IPS DF 6.9 (cell line): ENCODE data around the gene TAF11L5.
"Not testable (repeated sequence)": the region's sequence is repeated elsewhere in the genome, so short reads cannot be mapped to it uniquely, and the experiment has no call there.

Source experiments
- DNase-seq: peaks from one replicate; pipeline ENCODE4 v3.0.0-alpha.2; 2013; ENCODE audit warnings: low read depth, low spot score
- H3K27ac ChIP-seq: one replicate; pipeline ENCODE4 v1.5.1; 2013; ENCODE audit warnings: low read length, control low read depth
- H3K27me3 ChIP-seq: 2 replicates; pipeline ENCODE4 v1.6.1; 2013; ENCODE audit warnings: mild to moderate bottlenecking, low read length; ENCODE audit not compliant: control insufficient read depth, insufficient read depth
- H3K36me3 ChIP-seq: 2 replicates; pipeline ENCODE4 v1.6.1; 2013; ENCODE audit warnings: low read length; ENCODE audit not compliant: control insufficient read depth, insufficient read depth
- H3K4me1 ChIP-seq: 2 replicates; pipeline ENCODE4 v1.6.1; 2013; ENCODE audit warnings: low read length; ENCODE audit not compliant: control insufficient read depth, insufficient read depth
- H3K4me3 ChIP-seq: 2 replicates; pipeline ENCODE4 v1.5.1; 2013; ENCODE audit warnings: mild to moderate bottlenecking, low read length
- H3K9me3 ChIP-seq: 2 replicates; pipeline ENCODE4 v1.6.1; 2013; ENCODE audit warnings: low read length, inconsistent platforms; ENCODE audit not compliant: control insufficient read depth, insufficient read depth
- WGBS: extraction: QIAGEN DNeasy Blood & Tissue Kit; methylation state at CpG from one replicate; pipeline ENCODE4 v1.1.7; 2013; ENCODE audit warnings: mixed read lengths, missing lambda C conversion rate; ENCODE audit not compliant: insufficient read length, insufficient coverage; 5-methylcytosine and 5-hydroxymethylcytosine counted together

TAF11L5 gene

GRCh38 chr5:17524935-17525334 lies at the start of gene TAF11L5:
Gene TAF11L5, plus strand, starts transcription at chr5:17525235.
- H3K27me3 ChIP-seq = not testable (repeated sequence)

DNA sequence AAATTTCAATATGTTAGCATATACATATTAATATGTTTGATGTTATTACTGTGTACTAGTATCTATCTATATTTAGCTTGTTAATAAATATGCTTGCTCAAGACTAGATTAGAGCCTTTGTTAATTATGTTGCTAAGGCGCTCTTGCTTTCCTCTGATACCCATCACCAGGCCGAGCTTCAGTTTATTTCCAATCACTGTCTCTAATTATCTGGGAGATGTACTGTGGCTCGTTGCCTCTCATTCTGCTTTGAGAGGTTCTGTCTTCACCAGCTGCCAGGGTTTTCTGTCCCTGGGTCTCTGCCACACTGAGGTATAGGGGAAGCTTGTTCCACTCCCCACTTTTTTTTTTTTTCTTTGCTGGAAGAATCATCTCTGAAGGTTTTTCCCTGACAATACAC lies 48.0 kb upstream of the TAF11L5 start:
- Histone ChIP-seq H3K27me3 (no peaks in the 10 kb centered on the region), H3K4me3 (no peak overlapping the region), H3K36me3 (no peaks in the 10 kb centered on the region), H3K27ac (no peak overlapping the region), H3K9me3 (no peaks in the 10 kb centered on the region), H3K4me1 (peaks cover 2% of the 10 kb centered on the region; the same call in 1 of the 2 replicates)
- DNase-seq = no peak
- no CpG with 5 or more reads among the region's 3 CpGs for WGBS

More at GRCh38 chr5:17524935-17525334, at the start of gene TAF11L5:
- not testable (repeated sequence) for H3K4me1 ChIP-seq, H3K4me3 ChIP-seq, H3K36me3 ChIP-seq, DNase-seq, H3K9me3 ChIP-seq, H3K27ac ChIP-seq
- no CpG with 5 or more reads among the region's 15 CpGs for WGBS

GRCh38 chr5:17477573-17478265 lies 47.3 kb upstream of the TAF11L5 start:
- H3K4me1 ChIP-seq = peaks cover 2% of the 10 kb centered on the region; the same call in 1 of the 2 replicates
- DNase-seq = no peak
- no peaks in the 10 kb centered on the region for H3K36me3 ChIP-seq
- no peaks in the 10 kb centered on the region for H3K27me3 ChIP-seq
- H3K9me3 ChIP-seq = no peaks in the 10 kb centered on the region
- no peak overlapping the region for H3K27ac ChIP-seq
- WGBS = no CpG with 5 or more reads among the region's 7 CpGs
- H3K4me3 ChIP-seq = no peak overlapping the region

- DNase-seq = no peak
- WGBS = no CpG with 5 or more reads among the region's 4 CpGs
Measured at GRCh38 chr5:17481378-17481777, 43.7 kb upstream of the TAF11L5 start.

GRCh38 chr5:17482790-17483189 lies 42.2 kb upstream of the TAF11L5 start:
- no peak overlapping the region for H3K27ac ChIP-seq
- no peaks in the 10 kb centered on the region for H3K9me3 ChIP-seq
- H3K27me3 ChIP-seq = no peaks in the 10 kb centered on the region
- no peak overlapping the region for H3K4me3 ChIP-seq
- H3K36me3 ChIP-seq = no peaks in the 10 kb centered on the region
- no peak for DNase-seq
- no CpG with 5 or more reads among the region's 2 CpGs for WGBS
- H3K4me1 ChIP-seq = peaks cover 2% of the 10 kb centered on the region; the same call in 1 of the 2 replicates

More at GRCh38 chr5:17481378-17481777, 43.7 kb upstream of the TAF11L5 start:
- H3K9me3 ChIP-seq = no peaks in the 10 kb centered on the region
- no peaks in the 10 kb centered on the region for H3K36me3 ChIP-seq
- H3K27me3 ChIP-seq = no peaks in the 10 kb centered on the region
- no peak overlapping the region for H3K27ac ChIP-seq
- H3K4me1 ChIP-seq = peaks cover 2% of the 10 kb centered on the region; the same call in 1 of the 2 replicates
- H3K4me3 ChIP-seq = no peak overlapping the region

GRCh38 chr5:17486464-17487173 lies 38.4 kb upstream of the TAF11L5 start:
- H3K27me3 ChIP-seq, H3K27ac ChIP-seq, H3K4me1 ChIP-seq, H3K36me3 ChIP-seq, H3K9me3 ChIP-seq, H3K4me3 ChIP-seq, DNase-seq: not testable (repeated sequence)
- no CpG with 5 or more reads among the region's 10 CpGs for WGBS

- Histone ChIP-seq H3K9me3 (no peaks in the 10 kb centered on the region), H3K27me3 (no peaks in the 10 kb centered on the region), H3K4me3 (no peak overlapping the region), H3K36me3 (no peaks in the 10 kb centered on the region), H3K4me1 (no peaks in the 10 kb centered on the region), H3K27ac (no peak overlapping the region)
- WGBS = no CpG with 5 or more reads among the region's 1 CpG
- DNase-seq = no peak
Measured at GRCh38 chr5:17487174-17487512, 37.9 kb upstream of the TAF11L5 start.

DNA sequence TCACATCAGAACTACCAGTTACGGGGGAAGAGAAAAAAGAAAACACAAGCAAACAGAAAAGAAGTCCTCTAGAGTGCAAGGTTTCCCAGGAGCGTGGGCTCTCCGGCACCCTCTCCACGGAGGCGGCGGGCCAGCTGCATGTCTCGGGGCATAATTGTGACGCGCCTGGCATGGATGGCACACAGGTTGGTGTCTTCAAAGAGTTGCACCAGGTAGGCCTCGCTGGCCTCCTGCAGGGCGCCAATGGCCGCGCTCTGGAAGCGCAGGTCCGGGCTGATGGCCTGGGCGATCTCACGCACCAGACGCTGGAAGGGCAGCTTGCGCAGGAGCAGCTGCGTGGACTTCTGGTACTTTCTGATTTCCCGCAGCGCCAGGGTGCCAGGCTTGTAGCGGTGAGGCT lies 33.8 kb upstream of the TAF11L5 start:
- not testable (repeated sequence) for H3K27me3 ChIP-seq, H3K36me3 ChIP-seq, H3K9me3 ChIP-seq, H3K27ac ChIP-seq, DNase-seq, H3K4me3 ChIP-seq, H3K4me1 ChIP-seq
- no CpG with 5 or more reads among the region's 23 CpGs for WGBS

DNA sequence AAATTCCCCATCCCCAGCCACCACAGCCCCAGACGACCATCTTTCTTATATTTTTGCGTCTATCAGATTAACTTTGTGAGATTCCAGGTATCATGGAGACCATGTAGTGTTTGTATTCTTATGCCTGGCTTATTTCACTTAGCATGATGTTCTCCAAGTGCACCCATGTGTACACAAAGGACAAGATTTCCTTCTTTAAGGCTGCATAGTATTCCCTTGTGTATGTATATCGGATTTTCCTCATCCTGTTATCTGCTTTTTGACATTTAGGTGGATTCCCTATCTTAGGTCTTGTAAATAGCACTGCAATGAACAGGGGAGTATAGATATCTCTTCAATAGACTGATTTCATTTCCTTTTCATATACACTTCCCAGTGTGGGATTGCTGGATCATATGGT lies 32.3 kb upstream of the TAF11L5 start:
- Histone ChIP-seq H3K27me3 (no peaks in the 10 kb centered on the region), H3K4me3 (no peak overlapping the region), H3K27ac (no peak overlapping the region), H3K36me3 (no peaks in the 10 kb centered on the region), H3K9me3 (no peaks in the 10 kb centered on the region), H3K4me1 (no peaks in the 10 kb centered on the region)
- no CpG with 5 or more reads among the region's 3 CpGs for WGBS
- no peak for DNase-seq

GRCh38 chr5:17497446-17497845 lies 27.6 kb upstream of the TAF11L5 start:
- no peak overlapping the region for H3K27ac ChIP-seq
- no peaks in the 10 kb centered on the region for H3K4me1 ChIP-seq
- H3K9me3 ChIP-seq = no peaks in the 10 kb centered on the region
- no peak overlapping the region for H3K4me3 ChIP-seq
- no peak for DNase-seq
- WGBS = no CpG with 5 or more reads among the region's 4 CpGs
- H3K36me3 ChIP-seq = no peaks in the 10 kb centered on the region
- H3K27me3 ChIP-seq = no peaks in the 10 kb centered on the region

GRCh38 chr5:17497931-17498330 lies 27.1 kb upstream of the TAF11L5 start, which contains the start of gene TAF11L2:
Gene TAF11L2, plus strand, starts transcription at chr5:17498231.
- not testable (repeated sequence) for H3K9me3 ChIP-seq, H3K36me3 ChIP-seq, H3K27me3 ChIP-seq, H3K4me3 ChIP-seq, H3K27ac ChIP-seq, H3K4me1 ChIP-seq, DNase-seq
- WGBS = no CpG with 5 or more reads among the region's 8 CpGs
